Gastroesophageal sphincter (tissue), 3 donors: Measurements from ENCODE around the gene SCGB3A2.

Source experiments
- EP300 ChIP-seq: sonication (generic); formaldehyde crosslinking; IDR thresholded peaks from one replicate; pipeline ENCODE4 v1.6.1; 2017; ENCODE audit warnings: antibody characterized with exemption, mild to moderate bottlenecking
- POLR2AphosphoS5 ChIP-seq: sonication (generic); formaldehyde crosslinking; IDR thresholded peaks from one replicate; pipeline ENCODE4 v1.6.1; 2017; ENCODE audit warnings: antibody characterized with exemption
- TF ChIP-seq, protein P1 (sequence below), 4 experiments: fragments of 200-600 bp in 2 of 4; fragments of 450-650 bp in 2 of 4; sonication (generic) in 1 of 4; IDR thresholded peaks; one replicate each; pipeline ENCODE4 v1.5.1; 2017 to 2019; ENCODE audit warnings: antibody characterized with exemption in 4 of 4, mild to moderate bottlenecking in 2 of 4, moderate library complexity in 2 of 4

DNA sequence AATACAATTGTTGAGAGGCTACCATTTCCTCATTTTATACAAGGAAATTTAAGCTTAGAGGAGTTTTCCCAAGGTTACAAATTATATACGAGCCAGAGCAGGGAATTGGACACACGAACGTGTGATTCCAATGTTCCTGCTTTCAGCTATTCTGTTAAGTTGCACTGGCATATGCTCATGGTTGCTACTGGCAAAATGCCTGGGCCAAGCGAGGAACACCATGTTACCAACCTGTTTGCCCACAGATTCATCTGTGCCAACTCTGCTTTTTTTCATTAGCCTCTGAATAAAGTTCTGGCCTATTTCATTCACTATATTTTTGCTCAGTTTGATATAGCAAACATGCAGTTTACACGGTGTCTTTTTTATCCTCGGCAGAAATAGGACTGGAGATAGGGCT, 32.9 kb downstream of the SCGB3A2 start:
- no peak for TF ChIP-seq EP300
- TF ChIP-seq, protein P1, sequence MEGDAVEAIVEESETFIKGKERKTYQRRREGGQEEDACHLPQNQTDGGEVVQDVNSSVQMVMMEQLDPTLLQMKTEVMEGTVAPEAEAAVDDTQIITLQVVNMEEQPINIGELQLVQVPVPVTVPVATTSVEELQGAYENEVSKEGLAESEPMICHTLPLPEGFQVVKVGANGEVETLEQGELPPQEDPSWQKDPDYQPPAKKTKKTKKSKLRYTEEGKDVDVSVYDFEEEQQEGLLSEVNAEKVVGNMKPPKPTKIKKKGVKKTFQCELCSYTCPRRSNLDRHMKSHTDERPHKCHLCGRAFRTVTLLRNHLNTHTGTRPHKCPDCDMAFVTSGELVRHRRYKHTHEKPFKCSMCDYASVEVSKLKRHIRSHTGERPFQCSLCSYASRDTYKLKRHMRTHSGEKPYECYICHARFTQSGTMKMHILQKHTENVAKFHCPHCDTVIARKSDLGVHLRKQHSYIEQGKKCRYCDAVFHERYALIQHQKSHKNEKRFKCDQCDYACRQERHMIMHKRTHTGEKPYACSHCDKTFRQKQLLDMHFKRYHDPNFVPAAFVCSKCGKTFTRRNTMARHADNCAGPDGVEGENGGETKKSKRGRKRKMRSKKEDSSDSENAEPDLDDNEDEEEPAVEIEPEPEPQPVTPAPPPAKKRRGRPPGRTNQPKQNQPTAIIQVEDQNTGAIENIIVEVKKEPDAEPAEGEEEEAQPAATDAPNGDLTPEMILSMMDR (IDR thresholded peaks at IDR 0.05), result no peak
- no peak for TF ChIP-seq POLR2AphosphoS5
